Stimulated activated CD8-positive, alpha-beta memory T cell treated with anti-CD3 and anti-CD28 coated beads, Interleukin-7, amount 100 ng/mL, for 24 hours (primary cell): Measurements from ENCODE around the gene PPP1R9B.

Experiments
- DNase-seq: peaks from one replicate; pipeline ENCODE4 v3.0.0-alpha.2; 2020; ENCODE audit warnings: low read depth

The PPP1R9B gene

DNA sequence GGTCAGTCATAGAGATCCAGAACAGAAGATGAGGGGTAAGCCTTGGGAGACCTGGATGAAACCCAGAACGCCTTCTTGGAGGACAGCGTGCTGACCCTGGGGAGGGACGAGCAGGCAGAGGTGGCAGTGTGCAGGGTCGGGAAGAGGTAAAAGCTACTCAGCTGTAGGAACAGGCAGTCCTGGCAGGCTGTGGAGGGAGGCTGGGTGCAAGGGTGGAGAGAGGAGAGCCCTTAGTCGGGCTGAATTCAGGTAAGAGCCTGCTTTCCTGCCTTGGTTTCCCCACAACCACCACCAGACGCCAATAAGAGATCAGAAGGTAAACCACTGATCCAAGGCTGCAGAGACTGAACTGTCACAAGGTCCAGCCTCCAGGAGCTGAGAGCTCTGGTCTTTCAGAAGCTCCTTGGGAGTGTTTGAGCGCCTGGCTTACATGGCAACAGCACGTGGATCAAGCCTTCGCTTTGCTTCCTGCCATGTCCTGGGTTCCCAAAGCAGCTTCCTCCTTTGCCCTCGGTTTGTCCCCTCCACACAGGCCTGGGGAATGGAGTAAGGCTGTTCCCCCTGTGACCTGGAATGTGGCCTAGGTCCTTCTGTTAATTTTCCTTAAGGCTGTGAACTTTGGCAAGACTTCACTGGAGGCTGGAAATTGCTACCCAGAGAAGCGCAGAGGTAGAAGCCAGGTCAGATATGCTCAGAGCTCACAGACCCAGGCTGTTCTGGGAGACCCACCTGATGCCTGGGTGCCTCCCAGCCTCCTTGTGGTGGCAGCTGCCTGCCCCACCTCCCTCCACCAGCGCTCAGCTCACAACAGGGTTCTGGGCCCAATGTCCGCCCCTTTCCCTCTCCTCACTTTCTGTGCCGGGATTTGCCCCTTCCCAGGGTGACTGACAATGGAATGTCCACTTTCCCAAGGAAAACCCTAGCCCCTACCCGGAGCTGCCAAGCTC lies 59.2 kb downstream of the PPP1R9B start:
- no peak for DNase-seq

GRCh38 chr17:50090071-50090470 lies 60.4 kb downstream of the PPP1R9B start:
- DNase-seq, result no peak

- DNase-seq, result no peak
Measured at GRCh38 chr17:50088952-50089825, 61.3 kb downstream of the PPP1R9B start.

DNA sequence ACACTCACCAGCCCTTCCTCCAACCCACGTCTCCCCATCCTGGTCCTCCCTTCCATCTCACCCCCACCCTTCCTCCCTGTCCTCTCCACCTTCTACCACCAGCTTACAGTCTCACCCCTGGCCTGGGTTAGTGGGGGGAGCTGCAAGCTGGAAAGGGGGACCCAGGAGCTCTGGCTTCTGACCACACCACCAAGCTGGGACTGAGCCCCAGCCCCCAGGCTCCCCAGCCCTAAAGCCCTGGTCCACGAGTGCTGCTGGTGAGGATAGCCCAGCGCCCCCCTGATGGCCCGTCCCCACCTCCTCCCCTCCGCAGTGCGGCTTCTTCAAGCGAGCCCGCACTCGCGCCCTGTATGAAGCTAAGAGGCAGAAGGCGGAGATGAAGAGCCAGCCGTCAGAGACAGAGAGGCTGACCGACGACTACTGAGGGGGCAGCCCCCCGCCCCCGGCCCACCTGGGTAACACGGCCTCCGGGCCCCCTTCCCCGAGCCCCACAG lies 62.5 kb downstream of the PPP1R9B start:
- DNase-seq, result no peak

DNA sequence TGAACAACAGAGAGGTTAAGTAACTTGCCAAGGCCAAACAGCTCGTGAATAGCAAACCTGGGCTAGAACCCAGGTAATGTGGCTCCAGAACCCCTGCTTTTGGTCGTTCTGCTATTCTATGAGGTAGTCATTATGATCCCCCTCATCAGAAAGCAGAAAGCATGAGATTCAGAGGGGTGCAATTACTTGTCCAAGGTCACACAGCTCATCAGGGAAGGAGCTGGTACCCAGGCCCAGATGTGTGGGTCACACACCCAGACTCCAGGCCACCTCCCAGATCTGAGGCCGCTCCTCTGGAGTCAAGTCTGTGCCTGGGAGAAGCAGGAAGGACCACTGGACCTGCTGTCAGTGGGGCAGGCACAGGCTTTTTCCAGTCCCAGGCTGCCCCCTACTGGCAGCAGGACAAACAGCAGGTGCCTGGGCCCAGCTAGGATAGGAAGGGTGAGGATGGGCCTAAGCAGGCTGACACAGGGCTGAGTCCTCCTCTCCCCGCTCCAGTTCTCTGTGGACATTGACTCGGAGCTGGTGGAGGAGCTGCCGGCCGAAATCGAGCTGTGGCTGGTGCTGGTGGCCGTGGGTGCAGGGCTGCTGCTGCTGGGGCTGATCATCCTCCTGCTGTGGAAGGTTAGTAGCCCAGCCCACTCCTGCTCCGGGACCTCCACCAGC lies 63.1 kb downstream of the PPP1R9B start:
- DNase-seq, result peak; percentile 61
